Omental fat pad (tissue), 4 donors: ENCODE measurements around the gene CFAP54. TPM values are rescaled to one million over a fixed set of nuclear protein-coding genes. Genes with fewer than 3 reads are reported as not detected.

Source experiments
- ATAC-seq: fragments of 150-250 bp; one replicate; pipeline ENCODE4 v1.9.1; 2016; ENCODE audit warnings: mild to moderate bottlenecking, moderate library complexity; ENCODE audit not compliant: low FRiP score
- DNase-seq: peaks from one replicate; pipeline ENCODE4 v3.0.0-alpha.2; 2019; ENCODE audit warnings: low spot score
- total RNA-seq, 4 donors: library from RNA; depleted of rRNA; stranded (reverse); fragments of >200 nt; gene quantifications; one replicate each; pipeline ENCODE4 v1.1.0, GENCODE V29; 2016
- TF ChIP-seq, protein P1 (sequence below), 3 donors: fragments of 450-650 bp; IDR thresholded peaks; one replicate each; pipeline ENCODE4 v1.5.1; 2016 to 2017; ENCODE audit warnings: antibody characterized with exemption in 3 of 3, mild to moderate bottlenecking in 3 of 3, moderate library complexity in 2 of 3

CFAP54 gene
- total RNA-seq, 4 donors from 2014 or later = 0.60 to 2.2 (median 1.0) TPM

- DNase-seq (no peak), ATAC-seq (peak; percentile 68)
- TF ChIP-seq, protein P1, sequence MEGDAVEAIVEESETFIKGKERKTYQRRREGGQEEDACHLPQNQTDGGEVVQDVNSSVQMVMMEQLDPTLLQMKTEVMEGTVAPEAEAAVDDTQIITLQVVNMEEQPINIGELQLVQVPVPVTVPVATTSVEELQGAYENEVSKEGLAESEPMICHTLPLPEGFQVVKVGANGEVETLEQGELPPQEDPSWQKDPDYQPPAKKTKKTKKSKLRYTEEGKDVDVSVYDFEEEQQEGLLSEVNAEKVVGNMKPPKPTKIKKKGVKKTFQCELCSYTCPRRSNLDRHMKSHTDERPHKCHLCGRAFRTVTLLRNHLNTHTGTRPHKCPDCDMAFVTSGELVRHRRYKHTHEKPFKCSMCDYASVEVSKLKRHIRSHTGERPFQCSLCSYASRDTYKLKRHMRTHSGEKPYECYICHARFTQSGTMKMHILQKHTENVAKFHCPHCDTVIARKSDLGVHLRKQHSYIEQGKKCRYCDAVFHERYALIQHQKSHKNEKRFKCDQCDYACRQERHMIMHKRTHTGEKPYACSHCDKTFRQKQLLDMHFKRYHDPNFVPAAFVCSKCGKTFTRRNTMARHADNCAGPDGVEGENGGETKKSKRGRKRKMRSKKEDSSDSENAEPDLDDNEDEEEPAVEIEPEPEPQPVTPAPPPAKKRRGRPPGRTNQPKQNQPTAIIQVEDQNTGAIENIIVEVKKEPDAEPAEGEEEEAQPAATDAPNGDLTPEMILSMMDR (IDR thresholded peaks at IDR 0.05) = no peak
Measured at GRCh38 chr12:96889273-96889933, 400.0 kb downstream of the CFAP54 start.

DNA sequence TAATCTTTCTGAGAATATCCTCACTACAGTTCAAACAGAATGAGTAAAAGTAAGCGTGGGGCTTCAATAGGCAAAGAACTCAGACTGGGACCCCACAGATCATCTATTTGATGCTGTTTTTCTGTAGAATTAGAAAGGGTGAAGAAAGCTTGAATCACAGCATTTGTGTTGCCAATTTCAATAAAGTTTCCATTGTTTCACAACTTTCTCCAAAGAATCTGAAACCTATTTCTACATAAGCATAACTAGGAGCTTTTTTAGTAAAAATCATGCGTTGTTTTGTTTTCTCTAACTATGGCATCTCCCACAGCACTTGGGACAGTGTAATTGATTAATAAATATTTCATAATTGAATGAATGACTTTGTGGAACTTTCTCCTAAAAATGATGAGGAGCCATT, 401.0 kb downstream of the CFAP54 start:
- TF ChIP-seq, protein P1 (IDR thresholded peaks at IDR 0.05) = no peak
- ATAC-seq (no peak), DNase-seq (no peak)

- DNase-seq (no peak), ATAC-seq (no peak)
- TF ChIP-seq, protein P1 (IDR thresholded peaks at IDR 0.05) = no peak
Measured at GRCh38 chr12:96892104-96892503, 402.7 kb downstream of the CFAP54 start.

DNA sequence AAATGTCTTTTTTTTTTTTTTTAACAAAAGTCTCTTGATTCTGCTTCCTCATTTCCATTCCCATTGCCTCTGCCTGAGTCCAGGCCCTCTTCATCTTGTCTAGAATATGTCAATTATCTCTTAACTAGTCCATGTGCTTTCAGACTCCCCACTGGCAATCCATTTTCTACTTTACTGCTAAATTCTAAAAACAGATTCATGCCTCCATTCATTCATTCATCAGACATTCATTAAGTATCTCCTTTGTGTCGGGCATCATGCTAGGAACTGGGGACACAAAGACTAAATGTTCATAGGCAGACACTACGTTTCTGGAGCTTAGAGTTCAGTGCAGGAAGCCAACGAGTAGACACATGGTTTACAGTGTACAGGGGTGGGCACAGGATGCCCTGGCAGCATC, 408.0 kb downstream of the CFAP54 start:
- DNase-seq (no peak), ATAC-seq (no peak)
- TF ChIP-seq, protein P1 (IDR thresholded peaks at IDR 0.05) = no peak

DNA sequence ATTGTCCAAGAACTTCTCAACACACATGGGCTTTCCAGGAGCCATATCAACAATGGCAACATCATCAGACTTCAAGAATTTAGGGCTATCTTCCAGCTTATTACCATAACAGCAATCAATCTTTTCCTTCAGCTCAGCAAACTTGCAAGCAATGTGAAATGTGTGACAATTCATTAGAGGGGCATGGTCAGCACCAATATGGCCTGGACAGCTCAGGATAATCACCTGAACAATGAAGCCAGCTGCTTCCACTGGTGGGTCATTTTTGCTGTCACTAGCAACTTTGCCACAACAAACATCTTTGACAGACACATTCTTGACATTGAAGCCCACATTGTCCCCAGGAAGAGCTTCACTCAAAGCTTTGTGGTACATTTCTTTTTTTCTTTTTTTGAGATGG, 411.8 kb downstream of the CFAP54 start:
- DNase-seq (no peak), ATAC-seq (no peak)
- TF ChIP-seq, protein P1 (IDR thresholded peaks at IDR 0.05) = no peak

- TF ChIP-seq, protein P1 (IDR thresholded peaks at IDR 0.05) = no peak
- ATAC-seq (no peak), DNase-seq (no peak)
Measured at GRCh38 chr12:96902076-96902475, 412.7 kb downstream of the CFAP54 start.

GRCh38 chr12:96906498-96906848, 417.1 kb downstream of the CFAP54 start:
- ATAC-seq (no peak), DNase-seq (no peak)
- TF ChIP-seq, protein P1 (IDR thresholded peaks at IDR 0.05) = no peak
